GM12874 (cell line): ENCODE measurements around the gene ANKRD40.

Source experiments
- CTCF ChIP-seq: IDR thresholded peaks from 2 replicates; pipeline ENCODE4 v1.5.1; 2011; ENCODE audit warnings: low read depth, mild to moderate bottlenecking, control low read depth, low read length, moderate library complexity; ENCODE audit not compliant: insufficient read depth

ANKRD40 gene

GRCh38 chr17:50661348-50661747 lies 46.4 kb downstream of the ANKRD40 start:
- TF ChIP-seq CTCF: no peak

- TF ChIP-seq CTCF: no peak
These were observed 46.8 kb downstream of the ANKRD40 start for GRCh38 chr17:50660887-50661345.

- TF ChIP-seq CTCF: no peak
These were observed 47.5 kb downstream of the ANKRD40 start for GRCh38 chr17:50660042-50660886.

- TF ChIP-seq CTCF: no peak
These were observed 48.5 kb downstream of the ANKRD40 start for GRCh38 chr17:50659179-50659578.

- no peak for TF ChIP-seq CTCF
These were observed 49.1 kb downstream of the ANKRD40 start for GRCh38 chr17:50658616-50659015.

- TF ChIP-seq CTCF: no peak
These were observed 50.1 kb downstream of the ANKRD40 start for GRCh38 chr17:50657627-50658026.

- TF ChIP-seq CTCF: no peak
These were observed 50.7 kb downstream of the ANKRD40 start for GRCh38 chr17:50657054-50657453.
